Fibroblast of skin of back (primary cell): ENCODE results near the gene HELQ.
"Not testable (repeated sequence)": the region's sequence is repeated elsewhere in the genome, so short reads cannot be mapped to it uniquely, and the experiment has no call there.

Experiments
- DNase-seq: peaks from one replicate; pipeline ENCODE4 v3.0.0-alpha.2; 2013

The HELQ gene

GRCh38 chr4:83431200-83431599 is 24.4 kb downstream of the HELQ start:
- no peak for DNase-seq

GRCh38 chr4:83418211-83418610 is 37.4 kb downstream of the HELQ start:
- DNase-seq: no peak

GRCh38 chr4:83417566-83417965 is 38.1 kb downstream of the HELQ start:
- no peak for DNase-seq

- DNase-seq: peak; percentile 10
Measured at GRCh38 chr4:83413676-83414075, 41.9 kb downstream of the HELQ start.

DNA sequence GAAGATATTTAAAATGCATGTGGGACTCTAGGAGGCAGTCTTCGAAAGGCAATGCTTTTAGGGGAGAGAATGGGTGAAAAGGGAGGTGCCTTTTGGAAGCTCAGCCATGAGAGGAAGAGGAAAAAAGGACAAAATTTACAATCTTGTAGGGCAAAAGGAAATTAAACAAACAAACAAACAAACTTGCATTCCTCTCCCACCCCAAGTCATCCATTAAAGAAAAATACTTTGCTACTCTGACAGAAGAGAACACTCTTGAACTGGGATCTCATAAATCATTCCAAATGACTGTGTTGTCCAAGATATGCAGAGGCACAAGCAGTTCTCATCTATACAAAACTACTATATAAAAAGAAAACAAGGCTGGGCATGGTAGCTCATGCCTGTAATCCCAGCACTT is 46.7 kb downstream of the HELQ start:
- no peak for DNase-seq

- no peak for DNase-seq
Measured at GRCh38 chr4:83405844-83406816, 49.5 kb downstream of the HELQ start.

DNA sequence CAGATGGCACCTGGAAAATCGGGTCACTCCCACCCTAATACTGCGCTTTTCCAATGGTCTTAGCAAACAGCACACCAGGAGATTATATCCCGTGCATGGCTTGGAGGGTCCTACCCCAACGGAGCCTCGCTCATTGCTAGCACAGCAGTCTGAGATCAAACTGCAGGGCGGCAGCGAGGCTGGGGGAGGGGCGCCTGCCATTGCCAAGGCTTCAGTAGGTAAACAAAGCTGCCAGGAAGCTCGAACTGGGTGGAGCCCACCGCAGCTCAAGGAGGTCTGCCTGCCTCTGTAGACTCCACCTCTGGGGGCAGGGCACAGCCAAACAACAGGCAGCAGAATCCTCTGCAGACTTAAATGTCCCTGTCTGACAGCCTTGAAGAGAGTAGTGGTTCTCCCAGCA is 57.5 kb downstream of the HELQ start:
- DNase-seq: not testable (repeated sequence)

GRCh38 chr4:83393908-83394307 is 61.7 kb downstream of the HELQ start:
- no peak for DNase-seq

- DNase-seq: no peak
Measured at GRCh38 chr4:83392562-83392961, 63.1 kb downstream of the HELQ start.

DNA sequence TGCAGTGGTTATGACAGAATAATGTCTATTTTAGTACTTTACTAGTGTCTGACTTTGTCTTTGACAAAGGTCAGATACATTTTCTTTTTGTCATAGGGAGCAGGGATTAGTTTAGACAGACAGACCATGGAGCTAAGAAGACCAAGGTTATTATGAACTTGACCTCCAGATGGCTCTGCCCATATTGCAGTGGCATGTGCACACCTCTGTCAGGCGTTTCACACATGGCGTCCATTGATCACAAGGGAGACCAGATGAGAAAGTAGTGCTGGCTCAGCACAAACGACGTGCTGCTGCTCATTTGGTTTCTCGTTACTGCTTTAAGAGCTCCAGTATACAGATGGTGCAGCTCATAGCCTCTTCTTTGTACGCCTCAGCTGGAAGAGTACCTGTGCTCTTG is 64.7 kb downstream of the HELQ start:
- no peak for DNase-seq

DNA sequence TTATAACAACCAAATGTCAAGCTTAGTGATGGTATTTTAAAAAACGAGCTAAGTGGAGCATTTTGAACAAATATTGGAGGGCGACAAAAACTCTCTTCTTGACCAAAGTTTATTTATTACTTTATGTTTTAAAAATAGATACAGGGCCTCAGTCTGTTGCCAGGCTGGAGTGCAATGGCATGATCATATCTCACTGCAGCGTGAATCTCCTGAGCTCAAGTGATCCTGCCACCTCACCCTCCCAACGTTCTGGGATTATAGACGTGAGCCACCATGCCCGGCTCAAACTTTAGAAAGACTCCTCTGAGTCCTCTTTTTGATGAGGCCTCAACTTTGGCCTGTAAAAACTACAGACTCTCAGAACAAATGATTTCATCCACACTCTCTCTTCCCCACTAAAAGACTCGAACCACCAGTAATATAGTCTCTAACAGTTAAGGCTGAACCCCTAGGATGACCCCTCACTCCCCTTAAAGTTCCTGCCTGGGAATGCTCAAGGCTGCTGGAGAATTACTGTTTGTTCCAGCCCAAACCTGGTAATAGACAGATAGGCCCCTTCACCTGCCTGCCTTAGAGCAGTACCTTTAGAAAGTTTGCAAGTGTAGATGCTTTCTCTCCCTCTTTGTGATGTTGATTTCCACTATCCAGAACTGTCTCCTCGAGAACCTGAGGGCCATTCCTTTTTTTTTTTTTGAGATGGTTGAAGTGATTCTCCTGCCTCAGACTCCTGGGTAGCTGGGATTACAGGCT is 65.7 kb downstream of the HELQ start:
- DNase-seq: no peak

- no peak for DNase-seq
Measured at GRCh38 chr4:83389037-83389720, 66.4 kb downstream of the HELQ start.

- no peak for DNase-seq
Measured at GRCh38 chr4:83388313-83388676, 67.3 kb downstream of the HELQ start.

DNA sequence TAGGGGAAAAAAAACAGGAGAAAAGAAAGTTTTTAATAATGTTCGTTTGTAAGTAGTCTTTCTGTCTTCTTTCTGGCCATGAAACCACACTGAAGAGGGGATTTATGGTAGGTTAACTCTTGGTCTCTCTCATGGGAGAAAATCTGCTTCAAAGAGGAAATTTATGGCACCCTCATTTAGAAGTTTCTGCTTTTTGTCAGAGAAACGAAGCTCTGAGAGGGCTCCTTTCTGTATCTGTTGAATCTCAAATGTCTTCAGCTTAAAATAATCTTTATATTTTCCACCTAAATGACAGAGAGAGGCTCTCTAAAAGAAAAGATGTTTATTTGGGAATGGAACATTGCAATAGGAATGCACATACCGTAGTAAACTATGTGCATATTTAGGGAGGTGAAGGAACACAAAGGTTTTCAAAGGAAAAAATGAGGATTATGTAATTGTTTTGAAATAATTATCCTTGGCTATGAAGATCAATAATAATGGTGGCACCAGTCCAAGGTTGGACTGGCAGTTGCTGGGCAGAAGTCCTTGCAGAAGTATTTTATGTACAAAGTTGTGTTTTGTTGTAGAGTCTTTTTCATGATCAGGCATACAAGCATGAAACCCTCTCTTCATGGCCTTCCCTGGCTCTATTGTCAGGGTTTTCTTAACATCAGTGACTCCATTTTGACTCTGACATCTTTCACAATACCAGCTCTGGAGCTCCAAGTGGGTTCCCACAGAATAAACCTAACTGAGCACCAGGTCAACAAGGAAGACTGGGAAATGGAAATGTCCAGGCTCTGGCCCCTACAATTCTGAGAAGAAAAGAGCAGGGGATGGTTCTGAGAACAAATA is 67.9 kb downstream of the HELQ start:
- no peak for DNase-seq

DNA sequence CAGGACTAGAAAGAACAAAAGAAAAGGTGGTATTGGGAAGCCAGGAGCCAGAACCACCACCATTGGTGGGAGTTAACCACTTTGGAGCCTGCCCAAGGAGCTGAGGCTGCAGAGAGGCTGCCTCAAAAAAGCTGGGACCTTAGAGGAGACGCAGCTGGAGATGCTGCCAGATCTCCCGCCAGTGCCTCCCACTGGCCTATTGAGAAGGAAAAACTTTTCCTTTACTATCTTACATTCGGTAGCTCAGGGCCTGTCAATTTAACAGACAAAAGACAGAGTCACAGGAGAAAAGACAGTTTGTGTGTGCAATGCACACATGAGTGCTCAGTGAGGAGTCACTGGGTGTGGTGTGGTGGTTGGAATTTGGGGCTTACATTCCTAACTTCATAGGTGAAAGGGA is 68.6 kb downstream of the HELQ start:
- DNase-seq: no peak

DNA sequence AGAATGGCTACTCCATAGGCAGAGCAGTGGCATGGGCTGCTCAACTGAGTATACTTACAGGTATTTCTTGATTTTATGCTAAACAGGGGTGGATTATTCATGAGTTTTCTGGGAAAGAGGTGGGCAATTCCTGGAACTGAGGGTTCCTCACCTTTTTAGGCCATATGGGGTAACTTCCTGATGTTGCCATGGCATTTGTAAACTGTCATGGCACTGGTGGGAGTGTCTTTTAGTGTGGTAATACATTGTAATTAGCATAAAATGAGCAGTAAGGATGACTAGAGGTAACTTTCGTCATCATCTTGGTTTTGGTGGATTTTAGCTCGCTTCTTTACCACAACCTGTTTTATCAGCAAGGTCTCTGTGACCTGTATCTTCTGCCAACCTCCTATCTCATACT is 72.8 kb downstream of the HELQ start:
- DNase-seq: no peak

- DNase-seq: no peak
Measured at GRCh38 chr4:83381173-83381572, 74.5 kb downstream of the HELQ start.

DNA sequence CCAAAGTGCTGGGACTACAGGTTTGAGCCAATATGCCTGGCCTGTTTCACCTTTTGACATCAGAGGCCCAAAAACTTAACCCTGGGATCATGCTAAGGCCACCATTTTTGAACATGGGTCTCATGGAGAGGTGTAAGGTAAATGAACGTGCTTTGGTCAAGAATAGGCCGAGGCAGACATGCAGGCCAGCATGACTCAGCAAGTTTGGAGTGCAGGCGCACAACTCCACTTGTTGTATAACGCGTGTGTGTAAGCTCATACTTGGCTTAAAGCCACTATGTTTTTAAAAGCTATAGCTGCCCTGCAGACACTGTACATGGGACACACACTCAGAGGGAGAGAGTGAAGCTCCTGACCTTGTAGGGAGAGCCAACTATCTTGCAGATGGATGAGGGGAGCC is 77.2 kb downstream of the HELQ start:
- no peak for DNase-seq

- no peak for DNase-seq
Measured at GRCh38 chr4:83372931-83373330, 82.7 kb downstream of the HELQ start.

DNA sequence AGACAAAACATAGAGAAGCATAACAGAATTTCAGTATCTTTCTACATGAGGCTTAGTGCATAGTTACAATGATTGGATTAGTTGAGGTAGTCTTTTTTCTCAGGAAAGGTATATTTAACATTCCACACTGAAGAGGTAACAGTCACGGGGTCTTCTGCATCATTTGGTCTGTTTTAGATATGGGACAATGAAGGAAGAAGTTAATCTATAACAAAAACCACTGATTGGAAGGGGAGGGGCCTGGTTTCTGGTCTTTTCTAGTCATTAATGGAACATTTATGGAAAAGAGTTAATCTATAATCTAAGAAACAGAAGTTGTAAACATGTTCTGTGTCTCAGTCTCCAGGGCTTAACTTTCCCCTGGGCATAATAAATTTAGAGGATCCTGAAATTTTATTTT is 83.7 kb downstream of the HELQ start:
- DNase-seq: no peak

GRCh38 chr4:83371235-83371634 is 84.4 kb downstream of the HELQ start:
- no peak for DNase-seq

- no peak for DNase-seq
Measured at GRCh38 chr4:83370640-83370906, 85.0 kb downstream of the HELQ start.
